Thyroid gland (tissue), 4 donors: ENCODE results near the gene ST7. TPM values are rescaled to one million over a fixed set of nuclear protein-coding genes. Genes with fewer than 3 reads are reported as not detected.

Experiments
- DNase-seq, 2 donors: peaks; one replicate each; pipeline ENCODE4 v3.0.0-alpha.2; 2019
- H3K27ac ChIP-seq, 3 donors: fragments of 200-600 bp; sonication (generic); 1 replicate in 2 of 3; 2 replicates in 1 of 3; pipeline ENCODE4 v1.5.1; 2016 to 2019; ENCODE audit warnings: mild to moderate bottlenecking in 1 of 3, moderate library complexity in 1 of 3
- H3K27me3 ChIP-seq: fragments of 200-600 bp; sonication (generic); one replicate; pipeline ENCODE4 v1.5.1; 2019
- H3K36me3 ChIP-seq, 2 donors: fragments of 200-600 bp; sonication (generic); one replicate each; pipeline ENCODE4 v1.5.1; 2016 to 2019
- H3K4me1 ChIP-seq, 2 donors: fragments of 200-600 bp; sonication (generic); one replicate each; pipeline ENCODE4 v1.5.1; 2017 to 2019
- H3K4me3 ChIP-seq, 3 donors: fragments of 200-600 bp; sonication (generic); replicated peaks in 1 of 3; 1 replicate in 2 of 3; 2 replicates in 1 of 3; pipeline ENCODE4 v1.5.1; 2016; ENCODE audit warnings: mild to moderate bottlenecking in 1 of 3
- H3K9me3 ChIP-seq: fragments of 200-600 bp; sonication (generic); one replicate; pipeline ENCODE4 v1.5.1; 2017
- POLR2A ChIP-seq, 2 donors: fragments of 450-650 bp; IDR thresholded peaks; one replicate each; pipeline ENCODE4 v1.6.1; 2017; ENCODE audit warnings: antibody characterized with exemption in 2 of 2, mild to moderate bottlenecking in 2 of 2, moderate library complexity in 1 of 2
- WGBS, 2 donors: methylation state at CpG; one replicate each; pipeline ENCODE4 v1.1.5; 2017; 5-methylcytosine and 5-hydroxymethylcytosine counted together
- intact Hi-C: fragments of 100-400 bp; cut with DNase I; formaldehyde crosslinking; loops from one replicate; pipeline ENCODE4 v1.15.1; 2023
- total RNA-seq, 4 donors: library from RNA; depleted of rRNA; stranded (reverse); fragments of >200 nt; gene quantifications; one replicate each; pipeline ENCODE4 v1.2.3, GENCODE V29; 2016
- TF ChIP-seq, protein P1 (sequence below), 6 experiments: fragments of 200-600 bp in 3 of 6; fragments of 450-650 bp in 3 of 6; sonication (generic) in 3 of 6; IDR thresholded peaks; one replicate each; pipeline ENCODE4 v1.5.1; 2016 to 2019; ENCODE audit warnings: antibody characterized with exemption in 6 of 6, mild to moderate bottlenecking in 2 of 6, inconsistent platforms in 1 of 6, moderate library complexity in 1 of 6

The ST7 gene
- total RNA-seq, 4 donors from 2014 or later = 62.8 to 75.1 (median 66.7) TPM

GRCh38 chr7:117094457-117094856, 141.2 kb downstream of the ST7 start:
- no peak overlapping the region for H3K27ac ChIP-seq

GRCh38 chr7:117095055-117095454, 141.8 kb downstream of the ST7 start:
- intact Hi-C loops = no loop called here
- no peak for TF ChIP-seq POLR2A (IDR thresholded peaks at IDR 0.05)
- TF ChIP-seq, protein P1, sequence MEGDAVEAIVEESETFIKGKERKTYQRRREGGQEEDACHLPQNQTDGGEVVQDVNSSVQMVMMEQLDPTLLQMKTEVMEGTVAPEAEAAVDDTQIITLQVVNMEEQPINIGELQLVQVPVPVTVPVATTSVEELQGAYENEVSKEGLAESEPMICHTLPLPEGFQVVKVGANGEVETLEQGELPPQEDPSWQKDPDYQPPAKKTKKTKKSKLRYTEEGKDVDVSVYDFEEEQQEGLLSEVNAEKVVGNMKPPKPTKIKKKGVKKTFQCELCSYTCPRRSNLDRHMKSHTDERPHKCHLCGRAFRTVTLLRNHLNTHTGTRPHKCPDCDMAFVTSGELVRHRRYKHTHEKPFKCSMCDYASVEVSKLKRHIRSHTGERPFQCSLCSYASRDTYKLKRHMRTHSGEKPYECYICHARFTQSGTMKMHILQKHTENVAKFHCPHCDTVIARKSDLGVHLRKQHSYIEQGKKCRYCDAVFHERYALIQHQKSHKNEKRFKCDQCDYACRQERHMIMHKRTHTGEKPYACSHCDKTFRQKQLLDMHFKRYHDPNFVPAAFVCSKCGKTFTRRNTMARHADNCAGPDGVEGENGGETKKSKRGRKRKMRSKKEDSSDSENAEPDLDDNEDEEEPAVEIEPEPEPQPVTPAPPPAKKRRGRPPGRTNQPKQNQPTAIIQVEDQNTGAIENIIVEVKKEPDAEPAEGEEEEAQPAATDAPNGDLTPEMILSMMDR (IDR thresholded peaks at IDR 0.05) = no peak
- WGBS, 2 donors = 94 to 97% methylated on average over 5 of the region's 5 CpGs
- Histone ChIP-seq H3K36me3 (no peaks in the 10 kb centered on the region), H3K27me3 (no peaks in the 10 kb centered on the region), H3K4me1 (peaks cover 0 to 9% of the 10 kb centered on the region in 2 donors), H3K9me3 (no peaks in the 10 kb centered on the region), H3K27ac (no peak overlapping the region), H3K4me3 (no peak overlapping the region)
- DNase-seq = no peak

More at GRCh38 chr7:117094457-117094856, 141.2 kb downstream of the ST7 start:
- H3K4me1 ChIP-seq = peaks cover 0 to 13% of the 10 kb centered on the region in 2 donors
- H3K4me3 ChIP-seq = no peak overlapping the region
- no peaks in the 10 kb centered on the region for H3K27me3 ChIP-seq
- H3K9me3 ChIP-seq = no peaks in the 10 kb centered on the region
- 90 to 93% methylated on average over 3 of the region's 3 CpGs for WGBS, 2 donors
- no peaks in the 10 kb centered on the region for H3K36me3 ChIP-seq
- no peak for DNase-seq
- intact Hi-C loops = no loop called here
- no peak for TF ChIP-seq POLR2A (IDR thresholded peaks at IDR 0.05)
- TF ChIP-seq, protein P1 (IDR thresholded peaks at IDR 0.05) = no peak

DNA sequence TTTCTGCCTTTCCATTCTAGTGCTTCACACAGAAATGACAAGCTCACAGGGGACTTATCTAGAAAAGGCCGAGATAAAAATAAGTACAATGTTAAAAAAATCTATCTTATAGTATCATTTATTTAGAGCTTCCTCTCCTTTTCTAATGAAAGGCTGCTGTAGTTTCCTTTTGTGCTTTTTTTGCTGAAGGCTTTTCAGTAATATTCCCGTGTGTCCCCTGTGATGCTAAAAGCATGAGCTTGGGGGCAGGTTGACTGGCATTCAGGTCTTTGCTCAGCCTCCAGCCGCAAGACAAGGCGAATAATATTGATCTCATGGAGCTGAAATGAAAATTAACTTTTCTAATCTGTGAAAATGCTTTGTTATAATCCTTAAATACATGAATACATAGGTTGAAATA, 143.0 kb downstream of the ST7 start:
- intact Hi-C loops = no loop called here
- 83 to 87% methylated on average over 4 of the region's 4 CpGs for WGBS, 2 donors

GRCh38 chr7:117096942-117097341, 143.6 kb downstream of the ST7 start:
- no peak for DNase-seq
- no peak overlapping the region for H3K27ac ChIP-seq
- H3K36me3 ChIP-seq = no peaks in the 10 kb centered on the region
- peaks cover 0 to 5% of the 10 kb centered on the region in 2 donors for H3K4me1 ChIP-seq
- no peaks in the 10 kb centered on the region for H3K9me3 ChIP-seq
- no peaks in the 10 kb centered on the region for H3K27me3 ChIP-seq
- TF ChIP-seq, protein P1 (IDR thresholded peaks at IDR 0.05) = no peak
- no peak for TF ChIP-seq POLR2A (IDR thresholded peaks at IDR 0.05)
- H3K4me3 ChIP-seq = no peak overlapping the region
- intact Hi-C loops = no loop called here

More for the DNA sequence above, 143.0 kb downstream of the ST7 start:
- TF ChIP-seq POLR2A (IDR thresholded peaks at IDR 0.05) = no peak
- TF ChIP-seq, protein P1 (IDR thresholded peaks at IDR 0.05) = no peak
- no peak for DNase-seq
- H3K9me3 ChIP-seq = no peaks in the 10 kb centered on the region
- no peak overlapping the region for H3K27ac ChIP-seq
- no peak overlapping the region for H3K4me3 ChIP-seq
- H3K36me3 ChIP-seq = no peaks in the 10 kb centered on the region
- no peaks in the 10 kb centered on the region for H3K27me3 ChIP-seq
- H3K4me1 ChIP-seq = peaks cover 0 to 5% of the 10 kb centered on the region in 2 donors

- H3K4me3 ChIP-seq = no peak overlapping the region
- H3K9me3 ChIP-seq = no peaks in the 10 kb centered on the region
- intact Hi-C loops = no loop called here
- H3K27me3 ChIP-seq = no peaks in the 10 kb centered on the region
- no peak overlapping the region for H3K27ac ChIP-seq
- peaks cover 0 to 5% of the 10 kb centered on the region in 2 donors for H3K4me1 ChIP-seq
- 96 to 99% methylated on average over 5 of the region's 5 CpGs for WGBS, 2 donors
- H3K36me3 ChIP-seq = no peaks in the 10 kb centered on the region
- TF ChIP-seq, protein P1 (IDR thresholded peaks at IDR 0.05) = no peak
- no peak for TF ChIP-seq POLR2A (IDR thresholded peaks at IDR 0.05)
- no peak for DNase-seq
Measured at GRCh38 chr7:117097860-117098259, 144.6 kb downstream of the ST7 start.
